MM.1S (cell line): ENCODE measurements around the gene CYP4B1.

ENCODE experiments used
- CTCF ChIP-seq: fragments of 300-600 bp; sonication (generic); IDR thresholded peaks from 2 replicates; pipeline ENCODE4 v1.5.1; 2016; ENCODE audit warnings: antibody characterized with exemption, low read length, mixed read lengths
- EZH2 ChIP-seq: fragments of 300-600 bp; sonication (generic); optimal IDR thresholded peaks from 2 replicates; pipeline ENCODE3; 2017; ENCODE audit warnings: low read depth, mild to moderate bottlenecking, antibody characterized with exemption, low read length, mixed read lengths
- EZH2phosphoT487 ChIP-seq: fragments of 300-600 bp; sonication (generic); IDR thresholded peaks from 2 replicates; pipeline ENCODE4 v1.6.1; 2018; ENCODE audit warnings: antibody characterized with exemption, low read length

- TF ChIP-seq CTCF = no peak
- no peak for TF ChIP-seq EZH2
- no peak for TF ChIP-seq EZH2phosphoT487
Observed at GRCh38 chr1:46749921-46750404, 48.9 kb upstream of the CYP4B1 start.
